GM20431 (cell line): ENCODE data around the gene ZNF358.

Source experiments
- in situ Hi-C: fragments of 300-500 bp; cut with MseI, MboI; formaldehyde crosslinking; loops from one replicate; pipeline ENCODE4 v1.15.0; 2020; ENCODE audit warnings: low sequenced_read_pairs; ENCODE audit not compliant: unreplicated experiment

ZNF358 gene

DNA sequence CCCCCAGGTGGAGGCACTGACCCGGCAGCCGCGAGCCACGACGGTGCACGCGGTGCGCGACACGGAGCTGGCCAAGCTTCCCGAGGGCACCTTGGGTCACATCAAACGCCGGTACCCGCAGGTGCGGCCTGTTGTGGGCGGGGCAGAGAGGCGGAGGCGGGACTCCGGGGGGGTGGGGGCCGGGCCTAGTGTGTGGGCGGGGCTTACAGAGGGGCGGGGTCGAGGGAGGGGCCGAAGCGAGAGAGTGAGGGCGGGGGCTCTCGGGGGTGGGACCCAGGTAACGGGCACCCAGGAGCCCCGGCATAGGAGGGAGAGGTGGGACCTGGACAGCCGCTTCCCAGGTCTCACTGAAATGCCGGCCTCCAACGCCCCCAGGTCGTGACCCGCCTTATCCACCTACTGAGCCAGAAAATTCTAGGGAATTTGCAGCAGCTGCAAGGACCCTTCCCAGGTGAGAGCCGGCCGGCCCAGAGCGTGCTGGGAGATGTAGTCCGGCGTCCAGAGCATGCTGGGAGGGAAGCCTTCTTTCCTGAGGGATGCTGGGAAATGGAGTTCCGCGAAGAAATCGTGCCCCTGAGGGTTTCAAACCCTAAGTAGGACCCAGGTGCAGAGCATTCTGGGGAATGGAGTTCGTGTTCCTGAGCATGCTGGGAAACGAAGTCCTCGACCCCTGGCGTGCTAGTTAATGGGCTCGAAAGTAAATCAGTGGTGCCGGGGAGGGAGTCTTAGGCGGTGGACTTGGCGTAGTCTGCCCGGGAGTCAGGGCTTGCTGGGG is 35.3 kb downstream of the ZNF358 start:
- in situ Hi-C loops = loop anchor here (25.0 kb wide), 1 partner anchor 261 kb away; no protein-coding TSS in a partner anchor

- in situ Hi-C loops = loop anchor here (25.0 kb wide), 1 partner anchor 260 kb away; no protein-coding TSS in a partner anchor
These were observed 36.9 kb downstream of the ZNF358 start for GRCh38 chr19:7552781-7553180.

DNA sequence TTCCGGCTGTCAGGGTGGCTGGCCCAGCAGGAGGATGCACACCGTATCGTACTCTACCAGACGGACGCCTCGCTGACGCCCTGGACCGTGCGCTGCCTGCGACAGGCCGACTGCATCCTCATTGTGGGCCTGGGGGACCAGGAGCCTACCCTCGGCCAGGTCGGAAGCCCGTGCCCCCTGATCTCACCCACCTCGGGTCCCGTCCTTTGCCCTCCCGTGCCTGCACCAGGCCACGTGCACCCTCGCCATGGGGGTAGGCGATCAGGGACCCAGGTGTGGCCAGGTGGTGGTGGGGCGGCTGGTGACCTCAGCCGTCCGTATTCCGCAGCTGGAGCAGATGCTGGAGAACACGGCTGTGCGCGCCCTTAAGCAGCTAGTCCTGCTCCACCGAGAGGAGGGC is 38.7 kb downstream of the ZNF358 start:
- in situ Hi-C loops = loop anchor here (25.0 kb wide), 1 partner anchor 258 kb away; no protein-coding TSS in a partner anchor

DNA sequence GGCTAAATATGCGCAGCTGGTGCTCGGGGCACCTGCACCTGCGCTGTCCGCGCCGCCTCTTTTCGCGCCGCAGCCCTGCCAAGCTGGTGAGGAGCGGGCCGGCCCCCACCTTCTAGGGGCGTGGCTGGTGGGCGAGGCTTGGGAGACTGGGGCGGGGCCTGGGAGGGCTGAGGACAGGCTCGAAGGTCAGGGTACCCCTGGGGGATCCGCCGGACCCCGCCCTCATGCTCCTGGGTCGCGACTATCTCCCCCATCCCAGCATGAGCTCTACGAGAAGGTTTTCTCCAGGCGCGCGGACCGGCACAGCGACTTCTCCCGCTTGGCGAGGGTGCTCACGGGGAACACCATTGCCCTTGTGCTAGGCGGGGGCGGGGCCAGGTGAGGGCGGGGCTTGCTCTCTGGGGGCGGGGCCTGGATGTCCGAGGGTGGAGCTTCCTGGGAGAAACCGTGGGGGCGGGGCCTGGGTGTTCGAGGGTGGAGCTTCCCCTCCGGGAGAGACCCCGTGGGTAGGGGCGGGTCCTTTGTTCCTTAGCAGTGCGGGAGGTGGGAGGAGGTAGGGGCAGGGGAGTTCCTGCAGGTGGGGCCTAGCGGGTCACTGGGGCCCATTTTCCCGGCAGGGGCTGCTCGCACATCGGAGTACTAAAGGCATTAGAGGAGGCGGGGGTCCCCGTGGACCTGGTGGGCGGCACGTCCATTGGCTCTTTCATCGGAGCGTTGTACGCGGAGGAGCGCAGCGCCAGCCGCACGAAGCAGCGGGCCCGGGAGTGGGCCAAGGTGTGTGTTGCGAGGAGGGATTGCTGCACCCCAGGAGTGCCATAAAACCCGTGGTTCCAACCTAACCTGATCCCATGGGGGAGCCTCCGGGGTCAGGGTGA is 39.3 kb downstream of the ZNF358 start:
- in situ Hi-C loops = loop anchor here (25.0 kb wide), 1 partner anchor 257 kb away; no protein-coding TSS in a partner anchor

DNA sequence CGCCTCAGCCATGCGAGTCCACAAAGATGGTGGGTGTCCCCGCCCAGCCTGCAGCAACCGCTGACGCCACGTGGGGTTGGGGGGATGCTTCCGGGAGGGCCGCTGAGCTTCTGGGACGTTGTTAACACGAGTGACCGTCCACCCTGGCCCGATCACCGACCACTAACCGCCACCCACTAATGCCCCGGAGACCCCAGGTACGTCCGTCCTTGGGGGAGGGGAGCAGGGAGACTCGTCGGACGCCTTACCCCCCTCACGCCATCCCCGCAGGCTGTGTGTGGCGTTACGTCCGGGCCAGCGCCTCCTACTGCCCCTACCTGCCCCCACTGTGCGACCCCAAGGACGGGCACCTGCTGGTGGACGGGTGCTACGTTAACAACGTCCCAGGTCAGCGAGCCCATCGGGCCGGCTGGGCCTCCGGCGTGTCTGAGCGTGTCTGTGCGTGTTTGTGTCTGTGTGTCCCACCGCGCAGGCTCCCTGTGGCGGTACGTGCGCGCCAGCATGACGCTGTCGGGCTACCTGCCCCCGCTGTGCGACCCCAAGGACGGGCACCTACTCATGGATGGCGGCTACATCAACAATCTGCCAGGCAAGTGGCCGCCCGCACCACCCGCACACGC is 40.9 kb downstream of the ZNF358 start:
- in situ Hi-C loops = loop anchor here (25.0 kb wide), 1 partner anchor 255 kb away; no protein-coding TSS in a partner anchor

GRCh38 chr19:7558667-7559066 is 42.8 kb downstream of the ZNF358 start:
- in situ Hi-C loops = loop anchor here (25.0 kb wide), 1 partner anchor 254 kb away; no protein-coding TSS in a partner anchor

GRCh38 chr19:7559102-7559501 is 43.2 kb downstream of the ZNF358 start:
- in situ Hi-C loops = loop anchor here (25.0 kb wide), 1 partner anchor 253 kb away; no protein-coding TSS in a partner anchor

DNA sequence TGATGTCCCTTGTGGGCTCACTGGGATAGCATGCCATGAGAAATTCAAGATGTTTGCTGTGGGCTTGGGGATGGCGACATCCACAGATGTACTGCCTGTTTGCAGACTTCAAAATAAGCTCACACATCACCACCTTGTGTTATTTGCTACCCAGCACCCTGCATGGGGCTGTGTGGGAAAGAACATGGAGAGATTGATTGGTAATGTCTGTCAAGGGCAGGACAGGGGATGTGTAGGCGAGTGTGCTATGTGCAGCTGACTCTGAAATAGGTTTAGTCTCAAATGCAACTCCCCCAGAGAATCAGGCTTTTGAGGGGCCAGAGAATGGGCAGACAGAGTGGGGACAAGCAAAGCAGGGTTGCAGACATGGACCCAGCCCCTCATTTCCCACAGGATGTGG is 44.4 kb downstream of the ZNF358 start:
- in situ Hi-C loops = loop anchor here (25.0 kb wide), 1 partner anchor 252 kb away; no protein-coding TSS in a partner anchor

GRCh38 chr19:7561325-7561724 is 45.4 kb downstream of the ZNF358 start:
- in situ Hi-C loops = loop anchor here (25.0 kb wide), 1 partner anchor 251 kb away; no protein-coding TSS in a partner anchor

- in situ Hi-C loops = loop anchor here (25.0 kb wide), 1 partner anchor 249 kb away; no protein-coding TSS in a partner anchor
These were observed 46.9 kb downstream of the ZNF358 start for GRCh38 chr19:7562646-7563393.

DNA sequence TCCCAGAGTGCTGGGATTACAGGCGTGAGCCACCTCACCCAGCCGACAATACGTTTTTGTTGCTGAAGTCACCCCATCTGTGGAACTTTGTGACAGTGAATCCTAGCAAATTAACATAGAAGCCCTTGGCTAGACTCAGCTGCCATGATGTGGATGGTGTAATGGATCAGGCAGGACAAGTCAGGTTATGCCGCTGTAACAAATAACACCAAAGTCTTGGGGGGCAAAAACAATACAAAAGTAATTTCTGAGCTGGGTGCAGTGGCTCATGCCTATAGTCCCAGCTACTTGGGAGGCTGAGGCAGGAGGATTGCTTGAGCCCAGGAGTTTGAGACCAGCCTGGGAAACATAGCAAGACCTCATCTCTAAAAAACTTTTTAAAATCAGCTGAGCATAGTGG is 49.0 kb downstream of the ZNF358 start:
- in situ Hi-C loops = loop anchor here (25.0 kb wide), 1 partner anchor 247 kb away; no protein-coding TSS in a partner anchor

- in situ Hi-C loops = loop anchor here (25.0 kb wide), 1 partner anchor 247 kb away; no protein-coding TSS in a partner anchor
These were observed 49.4 kb downstream of the ZNF358 start for GRCh38 chr19:7565332-7565731.
